Measurements from ENCODE around the gene TMEM220.

DNA sequence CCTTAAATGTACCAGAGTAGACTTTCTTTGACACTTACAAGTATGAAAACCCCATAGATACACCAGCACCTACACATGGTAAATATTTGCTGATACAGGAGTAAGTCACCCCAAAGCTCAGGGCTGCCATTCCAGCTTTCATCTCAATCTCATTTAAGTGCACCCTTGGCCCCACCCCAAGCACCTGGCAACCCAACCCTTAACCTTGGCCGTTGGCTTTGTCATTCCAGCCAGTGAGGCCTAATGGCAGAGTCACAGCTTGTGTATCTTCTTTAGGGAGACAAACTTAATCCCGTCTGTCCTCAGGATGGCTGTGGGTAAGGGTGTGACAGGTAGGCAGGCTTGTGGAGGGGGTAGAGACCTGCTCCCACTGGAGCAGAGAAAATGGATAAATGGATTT lies 31.5 kb upstream of the TMEM220 start:
- TF ChIP-seq, protein P1, sequence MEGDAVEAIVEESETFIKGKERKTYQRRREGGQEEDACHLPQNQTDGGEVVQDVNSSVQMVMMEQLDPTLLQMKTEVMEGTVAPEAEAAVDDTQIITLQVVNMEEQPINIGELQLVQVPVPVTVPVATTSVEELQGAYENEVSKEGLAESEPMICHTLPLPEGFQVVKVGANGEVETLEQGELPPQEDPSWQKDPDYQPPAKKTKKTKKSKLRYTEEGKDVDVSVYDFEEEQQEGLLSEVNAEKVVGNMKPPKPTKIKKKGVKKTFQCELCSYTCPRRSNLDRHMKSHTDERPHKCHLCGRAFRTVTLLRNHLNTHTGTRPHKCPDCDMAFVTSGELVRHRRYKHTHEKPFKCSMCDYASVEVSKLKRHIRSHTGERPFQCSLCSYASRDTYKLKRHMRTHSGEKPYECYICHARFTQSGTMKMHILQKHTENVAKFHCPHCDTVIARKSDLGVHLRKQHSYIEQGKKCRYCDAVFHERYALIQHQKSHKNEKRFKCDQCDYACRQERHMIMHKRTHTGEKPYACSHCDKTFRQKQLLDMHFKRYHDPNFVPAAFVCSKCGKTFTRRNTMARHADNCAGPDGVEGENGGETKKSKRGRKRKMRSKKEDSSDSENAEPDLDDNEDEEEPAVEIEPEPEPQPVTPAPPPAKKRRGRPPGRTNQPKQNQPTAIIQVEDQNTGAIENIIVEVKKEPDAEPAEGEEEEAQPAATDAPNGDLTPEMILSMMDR (IDR thresholded peaks at IDR 0.05), result no peak
- TF ChIP-seq ZFX (IDR thresholded peaks at IDR 0.05; ENCODE audit: borderline replicate concordance), result no peak
